ENCODE measurements around the gene PHKB. TPM values are rescaled to one million over a fixed set of nuclear protein-coding genes. Genes with fewer than 3 reads are reported as not detected.
A peak's percentile ranks its signal among the peaks of the same experiment; 100 is the strongest.
"Not testable (repeated sequence)": the region's sequence is repeated elsewhere in the genome, so short reads cannot be mapped to it uniquely, and the experiment has no call there.

The PHKB gene
- total and polyA plus RNA-seq, 2 experiments from 2014 or later: 31.3 to 52.0 TPM

DNA sequence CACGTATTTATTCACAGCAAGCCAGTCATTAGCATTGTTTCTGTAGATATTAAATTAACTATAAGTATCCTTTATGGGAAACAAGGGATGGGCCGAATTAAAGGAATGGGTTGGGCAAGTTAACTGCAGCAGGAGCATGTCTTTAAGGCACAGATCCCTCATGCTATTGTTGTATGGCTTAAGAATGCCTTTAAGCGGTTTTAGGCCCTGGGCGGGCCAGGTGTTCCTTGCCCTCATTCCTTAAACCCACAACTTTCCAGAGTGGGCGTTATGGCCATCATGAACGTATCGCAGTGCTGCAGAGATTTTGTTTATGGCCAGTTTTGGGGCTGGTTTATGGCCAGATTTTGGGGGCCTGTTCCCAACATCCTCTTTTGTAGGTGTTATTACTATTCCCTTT is 9.1 kb downstream of the PHKB start:
- H3K9me3 ChIP-seq (ENCODE audit: low read depth): no peaks in the 10 kb centered on the region
- peaks cover 77% of the 10 kb centered on the region for H3K79me2 ChIP-seq (ENCODE audit: insufficient read depth)
- in situ Hi-C loops (cut with MboI): no loop called here

DNA sequence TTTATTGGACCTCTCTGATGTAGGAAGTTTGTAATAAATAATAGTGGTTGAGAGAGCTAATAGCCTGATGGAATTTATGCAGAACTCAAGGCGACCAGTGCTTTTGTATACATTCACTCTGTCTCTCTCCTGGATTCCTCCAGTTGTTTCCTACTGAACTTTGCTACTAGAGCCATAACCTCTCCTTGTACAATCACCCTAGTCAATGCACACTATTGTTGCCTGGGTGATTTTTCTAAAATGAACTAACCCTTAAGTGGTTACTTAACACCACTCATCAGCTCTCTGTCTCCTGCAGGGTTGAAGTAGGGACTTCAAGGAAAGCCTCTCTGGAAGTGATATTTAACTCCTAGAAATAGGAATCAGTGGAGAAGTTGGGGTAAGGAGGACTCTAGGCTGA is 9.7 kb downstream of the PHKB start:
- TF ChIP-seq EZH2phosphoT487 (IDR thresholded peaks at IDR 0.05; ENCODE audit: insufficient read depth, low read depth): no peak
- TF ChIP-seq EZH2 (IDR thresholded peaks at IDR 0.05; ENCODE audit: insufficient read depth, poor library complexity, severe bottlenecking): no peak
- in situ Hi-C loops (cut with MboI): no loop called here

More for the DNA sequence above, 9.1 kb downstream of the PHKB start:
- Histone ChIP-seq H3F3A (ENCODE audit: insufficient read depth) (no peaks in the 10 kb centered on the region), H3K27me3 (replicated peaks; ENCODE audit: insufficient read depth) (no peaks in the 10 kb centered on the region), H3K27ac (no peak overlapping the region), H3K4me1 (ENCODE audit: insufficient read depth) (no peaks in the 10 kb centered on the region), H3K9me2 (ENCODE audit: insufficient read depth) (no peaks in the 10 kb centered on the region), H3K4me2 (ENCODE audit: unreplicated experiment) (no peak overlapping the region), H2AFZ (no peak overlapping the region), H4K20me1 (ENCODE audit: insufficient read depth) (no peaks in the 10 kb centered on the region), H3K36me3 (ENCODE audit: low read depth) (no peaks in the 10 kb centered on the region), H3K9ac (no peak overlapping the region), H3K4me3 (no peak overlapping the region)
- 94 to 97% methylated on average over 7 of the region's 7 CpGs for WGBS, 2 experiments (ENCODE audit: low coverage in 1 of 2, low lambda C conversion rate in 2 of 2, missing lambda C conversion rate in 2 of 2)
- TF ChIP-seq EZH2 (IDR thresholded peaks at IDR 0.05; ENCODE audit: insufficient read depth, poor library complexity, severe bottlenecking): no peak
- no peak for TF ChIP-seq EZH2phosphoT487 (IDR thresholded peaks at IDR 0.05; ENCODE audit: insufficient read depth, low read depth)
- no peak for DNase-seq

DNA sequence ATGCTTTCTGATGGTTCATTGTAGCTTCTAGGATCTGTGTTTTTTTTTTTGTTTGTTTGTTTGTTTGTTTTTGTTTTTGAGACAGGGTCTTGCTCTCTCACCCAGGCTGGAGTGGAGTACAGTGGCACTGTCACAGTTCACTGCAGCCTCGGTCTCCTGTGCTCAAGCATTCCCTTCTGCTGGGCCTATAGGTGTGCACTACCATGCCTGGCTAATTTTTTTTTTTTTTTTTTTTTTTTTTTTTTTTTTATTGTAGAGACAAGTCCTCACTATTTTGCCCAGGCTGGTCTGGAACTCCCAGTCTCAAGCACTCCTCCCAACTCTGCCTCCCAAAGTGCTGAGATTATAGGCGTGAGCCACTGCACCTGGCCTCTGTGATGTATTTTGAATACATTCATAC is 11.9 kb downstream of the PHKB start:
- H3K4me2 ChIP-seq (ENCODE audit: unreplicated experiment); H3F3A ChIP-seq (ENCODE audit: insufficient read depth); H3K36me3 ChIP-seq (ENCODE audit: low read depth); H2AFZ ChIP-seq; H3K9ac ChIP-seq; H3K27ac ChIP-seq; in situ Hi-C loops (cut with MboI); H3K4me3 ChIP-seq; H3K9me2 ChIP-seq (ENCODE audit: insufficient read depth); H3K27me3 ChIP-seq (replicated peaks; ENCODE audit: insufficient read depth); H4K20me1 ChIP-seq (ENCODE audit: insufficient read depth); H3K9me3 ChIP-seq (ENCODE audit: low read depth); DNase-seq: not testable (repeated sequence)
- Histone ChIP-seq H3K4me1 (ENCODE audit: insufficient read depth) (peaks cover 14% of the 10 kb centered on the region), H3K79me2 (ENCODE audit: insufficient read depth) (peaks cover 55% of the 10 kb centered on the region)
- 90 to 96% methylated on average over 2 of the region's 2 CpGs for WGBS, 2 experiments (ENCODE audit: low coverage in 1 of 2, low lambda C conversion rate in 2 of 2, missing lambda C conversion rate in 2 of 2)

More for the DNA sequence above, 9.7 kb downstream of the PHKB start:
- Histone ChIP-seq H3K9me3 (ENCODE audit: low read depth) (no peaks in the 10 kb centered on the region), H3K27ac (no peak overlapping the region), H3K27me3 (replicated peaks; ENCODE audit: insufficient read depth) (no peaks in the 10 kb centered on the region), H3K9ac (no peak overlapping the region), H3K4me3 (no peak overlapping the region), H2AFZ (no peak overlapping the region), H3K9me2 (ENCODE audit: insufficient read depth) (no peaks in the 10 kb centered on the region), H3F3A (ENCODE audit: insufficient read depth) (no peaks in the 10 kb centered on the region), H4K20me1 (ENCODE audit: insufficient read depth) (no peaks in the 10 kb centered on the region), H3K4me1 (ENCODE audit: insufficient read depth) (peaks cover 2% of the 10 kb centered on the region; the same call in 1 of the 2 replicates), H3K4me2 (ENCODE audit: unreplicated experiment) (no peak overlapping the region), H3K36me3 (ENCODE audit: low read depth) (no peaks in the 10 kb centered on the region), H3K79me2 (ENCODE audit: insufficient read depth) (peaks cover 77% of the 10 kb centered on the region)
- no peak for DNase-seq
- 97 to 100% methylated on average over 1 of the region's 1 CpG for WGBS, 2 experiments (ENCODE audit: low coverage in 1 of 2, low lambda C conversion rate in 2 of 2, missing lambda C conversion rate in 2 of 2)

DNA sequence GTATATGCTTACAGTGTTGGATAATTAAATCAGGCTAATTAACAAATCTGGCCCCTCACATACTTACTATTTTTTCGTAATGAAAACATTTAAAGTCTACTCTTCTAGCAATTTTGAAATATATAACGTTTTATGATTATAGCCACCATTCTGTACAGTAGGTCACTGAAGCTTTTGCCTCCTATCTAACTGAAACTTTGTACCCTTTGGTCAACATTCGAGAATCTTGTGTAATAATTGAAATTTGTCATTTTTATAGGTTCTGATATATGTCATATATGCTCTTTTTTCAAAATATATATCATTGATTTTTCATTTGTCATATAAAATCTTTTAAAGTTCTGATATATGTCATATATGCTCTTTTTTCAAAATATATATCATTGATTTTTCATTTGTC is 12.7 kb downstream of the PHKB start:
- TF ChIP-seq EZH2phosphoT487 (IDR thresholded peaks at IDR 0.05; ENCODE audit: insufficient read depth, low read depth) (no peak), EZH2 (IDR thresholded peaks at IDR 0.05; ENCODE audit: insufficient read depth, poor library complexity, severe bottlenecking) (no peak)
- no peaks in the 10 kb centered on the region for H4K20me1 ChIP-seq (ENCODE audit: insufficient read depth)
- in situ Hi-C loops (cut with MboI): no loop called here
- no peaks in the 10 kb centered on the region for H3K9me2 ChIP-seq (ENCODE audit: insufficient read depth)
- H3K27ac ChIP-seq: no peak overlapping the region
- no peak overlapping the region for H2AFZ ChIP-seq
- no peak overlapping the region for H3K9ac ChIP-seq
- no peaks in the 10 kb centered on the region for H3K27me3 ChIP-seq (replicated peaks; ENCODE audit: insufficient read depth)
- no peak for DNase-seq
- no peak overlapping the region for H3K4me3 ChIP-seq
- peaks cover 15% of the 10 kb centered on the region for H3K4me1 ChIP-seq (ENCODE audit: insufficient read depth)
- no peaks in the 10 kb centered on the region for H3K36me3 ChIP-seq (ENCODE audit: low read depth)
- no peak overlapping the region for H3K4me2 ChIP-seq (ENCODE audit: unreplicated experiment)
- H3F3A ChIP-seq (ENCODE audit: insufficient read depth): no peaks in the 10 kb centered on the region
- H3K79me2 ChIP-seq (ENCODE audit: insufficient read depth): peaks cover 55% of the 10 kb centered on the region
- WGBS, 2 experiments (ENCODE audit: low coverage in 1 of 2, low lambda C conversion rate in 2 of 2, missing lambda C conversion rate in 2 of 2): 92 to 94% methylated on average over 3 of the region's 3 CpGs
- H3K9me3 ChIP-seq (ENCODE audit: low read depth): no peaks in the 10 kb centered on the region

DNA sequence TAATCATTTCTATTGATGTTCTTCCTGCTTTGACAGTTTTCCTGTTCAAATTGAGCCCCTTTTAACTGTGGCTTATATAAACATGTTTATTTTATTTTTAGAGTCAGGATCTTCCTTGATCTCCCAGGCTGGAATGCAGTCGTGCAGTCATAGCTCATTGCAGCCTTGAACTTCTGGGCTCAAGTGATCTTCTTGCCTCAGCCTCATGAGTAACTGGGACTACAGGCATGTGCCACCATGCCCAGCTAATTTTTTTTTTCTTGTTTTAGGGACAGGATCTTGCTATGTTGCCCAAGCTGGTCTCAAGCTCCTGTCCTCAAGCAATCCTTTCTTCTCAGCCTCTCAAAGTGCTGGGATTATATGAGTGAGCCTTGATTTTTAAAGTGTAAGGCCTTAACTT is 14.7 kb downstream of the PHKB start:
- Histone ChIP-seq H3K9me2 (ENCODE audit: insufficient read depth) (no peaks in the 10 kb centered on the region), H3K27me3 (replicated peaks; ENCODE audit: insufficient read depth) (no peaks in the 10 kb centered on the region), H3K4me2 (ENCODE audit: unreplicated experiment) (no peak overlapping the region), H3K4me1 (ENCODE audit: insufficient read depth) (peaks cover 15% of the 10 kb centered on the region), H2AFZ (no peak overlapping the region), H4K20me1 (ENCODE audit: insufficient read depth) (no peaks in the 10 kb centered on the region), H3K4me3 (no peak overlapping the region), H3K9ac (no peak overlapping the region), H3K9me3 (ENCODE audit: low read depth) (no peaks in the 10 kb centered on the region), H3K79me2 (ENCODE audit: insufficient read depth) (peaks cover 56% of the 10 kb centered on the region), H3F3A (ENCODE audit: insufficient read depth) (no peaks in the 10 kb centered on the region), H3K27ac (no peak overlapping the region), H3K36me3 (ENCODE audit: low read depth) (no peaks in the 10 kb centered on the region)
- in situ Hi-C loops (cut with MboI): no loop called here
- peak; percentile 33 for DNase-seq
- TF ChIP-seq EZH2 (IDR thresholded peaks at IDR 0.05; ENCODE audit: insufficient read depth, poor library complexity, severe bottlenecking): no peak
- no peak for TF ChIP-seq EZH2phosphoT487 (IDR thresholded peaks at IDR 0.05; ENCODE audit: insufficient read depth, low read depth)
- WGBS, 2 experiments (ENCODE audit: low coverage in 1 of 2, low lambda C conversion rate in 2 of 2, missing lambda C conversion rate in 2 of 2): 68 to 81% methylated on average over 1 of the region's 1 CpG

Measured in GM23248 (cell line).